GM21619 (cell line): ENCODE data around the gene YIPF4.
"Not testable (repeated sequence)": the region's sequence is repeated elsewhere in the genome, so short reads cannot be mapped to it uniquely, and the experiment has no call there.

Experiments
- ATAC-seq: cut with Tn5 transposase; IDR thresholded peaks from one replicate; pipeline ENCODE4 v1.9.1; 2021; ENCODE audit not compliant: unreplicated experiment

Gene YIPF4

GRCh38 chr2:32364290-32364689 is 86.6 kb downstream of the YIPF4 start:
- ATAC-seq = not testable (repeated sequence)

GRCh38 chr2:32365679-32366078 is 88.0 kb downstream of the YIPF4 start:
- not testable (repeated sequence) for ATAC-seq
